Panc1 (cell line): ENCODE measurements around the gene SLC4A1AP.

Source experiments
- POLR2AphosphoS5 ChIP-seq: IDR thresholded peaks from 2 replicates; pipeline ENCODE4 v1.6.1; 2012; ENCODE audit warnings: mild to moderate bottlenecking, low read depth, low read length, moderate library complexity
- SIN3A ChIP-seq: IDR thresholded peaks from 2 replicates; pipeline ENCODE4 v1.6.1; 2012; ENCODE audit warnings: low read depth, mild to moderate bottlenecking, low read length, moderate library complexity, borderline replicate concordance; ENCODE audit not compliant: insufficient read depth
- TF ChIP-seq, protein P1 (sequence below): fragments of 450-650 bp; IDR thresholded peaks from 2 replicates; pipeline ENCODE4 v1.5.1; 2017; ENCODE audit warnings: mild to moderate bottlenecking
- TF ChIP-seq, protein P2 (sequence below), 2 experiments: IDR thresholded peaks; 2 replicates each; pipeline ENCODE4 v1.6.1; 2011 to 2012; ENCODE audit warnings: low read depth in 2 of 2, control low read depth in 1 of 2, low read length in 1 of 2, mild to moderate bottlenecking in 1 of 2, moderate library complexity in 1 of 2; ENCODE audit not compliant: insufficient read depth in 1 of 2

GRCh38 chr2:27736031-27736889 lies 72.6 kb downstream of the SLC4A1AP start:
- TF ChIP-seq, protein P1, sequence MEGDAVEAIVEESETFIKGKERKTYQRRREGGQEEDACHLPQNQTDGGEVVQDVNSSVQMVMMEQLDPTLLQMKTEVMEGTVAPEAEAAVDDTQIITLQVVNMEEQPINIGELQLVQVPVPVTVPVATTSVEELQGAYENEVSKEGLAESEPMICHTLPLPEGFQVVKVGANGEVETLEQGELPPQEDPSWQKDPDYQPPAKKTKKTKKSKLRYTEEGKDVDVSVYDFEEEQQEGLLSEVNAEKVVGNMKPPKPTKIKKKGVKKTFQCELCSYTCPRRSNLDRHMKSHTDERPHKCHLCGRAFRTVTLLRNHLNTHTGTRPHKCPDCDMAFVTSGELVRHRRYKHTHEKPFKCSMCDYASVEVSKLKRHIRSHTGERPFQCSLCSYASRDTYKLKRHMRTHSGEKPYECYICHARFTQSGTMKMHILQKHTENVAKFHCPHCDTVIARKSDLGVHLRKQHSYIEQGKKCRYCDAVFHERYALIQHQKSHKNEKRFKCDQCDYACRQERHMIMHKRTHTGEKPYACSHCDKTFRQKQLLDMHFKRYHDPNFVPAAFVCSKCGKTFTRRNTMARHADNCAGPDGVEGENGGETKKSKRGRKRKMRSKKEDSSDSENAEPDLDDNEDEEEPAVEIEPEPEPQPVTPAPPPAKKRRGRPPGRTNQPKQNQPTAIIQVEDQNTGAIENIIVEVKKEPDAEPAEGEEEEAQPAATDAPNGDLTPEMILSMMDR, result no peak
- TF ChIP-seq, protein P2, sequence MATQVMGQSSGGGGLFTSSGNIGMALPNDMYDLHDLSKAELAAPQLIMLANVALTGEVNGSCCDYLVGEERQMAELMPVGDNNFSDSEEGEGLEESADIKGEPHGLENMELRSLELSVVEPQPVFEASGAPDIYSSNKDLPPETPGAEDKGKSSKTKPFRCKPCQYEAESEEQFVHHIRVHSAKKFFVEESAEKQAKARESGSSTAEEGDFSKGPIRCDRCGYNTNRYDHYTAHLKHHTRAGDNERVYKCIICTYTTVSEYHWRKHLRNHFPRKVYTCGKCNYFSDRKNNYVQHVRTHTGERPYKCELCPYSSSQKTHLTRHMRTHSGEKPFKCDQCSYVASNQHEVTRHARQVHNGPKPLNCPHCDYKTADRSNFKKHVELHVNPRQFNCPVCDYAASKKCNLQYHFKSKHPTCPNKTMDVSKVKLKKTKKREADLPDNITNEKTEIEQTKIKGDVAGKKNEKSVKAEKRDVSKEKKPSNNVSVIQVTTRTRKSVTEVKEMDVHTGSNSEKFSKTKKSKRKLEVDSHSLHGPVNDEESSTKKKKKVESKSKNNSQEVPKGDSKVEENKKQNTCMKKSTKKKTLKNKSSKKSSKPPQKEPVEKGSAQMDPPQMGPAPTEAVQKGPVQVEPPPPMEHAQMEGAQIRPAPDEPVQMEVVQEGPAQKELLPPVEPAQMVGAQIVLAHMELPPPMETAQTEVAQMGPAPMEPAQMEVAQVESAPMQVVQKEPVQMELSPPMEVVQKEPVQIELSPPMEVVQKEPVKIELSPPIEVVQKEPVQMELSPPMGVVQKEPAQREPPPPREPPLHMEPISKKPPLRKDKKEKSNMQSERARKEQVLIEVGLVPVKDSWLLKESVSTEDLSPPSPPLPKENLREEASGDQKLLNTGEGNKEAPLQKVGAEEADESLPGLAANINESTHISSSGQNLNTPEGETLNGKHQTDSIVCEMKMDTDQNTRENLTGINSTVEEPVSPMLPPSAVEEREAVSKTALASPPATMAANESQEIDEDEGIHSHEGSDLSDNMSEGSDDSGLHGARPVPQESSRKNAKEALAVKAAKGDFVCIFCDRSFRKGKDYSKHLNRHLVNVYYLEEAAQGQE (IDR thresholded peaks at IDR 0.05; ENCODE audit: insufficient read depth in 1 of 2, low read depth in 2 of 2, low read length in 1 of 2), result no peak
- TF ChIP-seq POLR2AphosphoS5 (no peak), SIN3A (no peak)
